DOHH2 (cell line): ENCODE data around the gene NXPH3.

ENCODE experiments used
- H3F3A ChIP-seq: fragments of 200-600 bp; sonication (generic), shearing (Covaris generic); 2 replicates; pipeline ENCODE4 v1.6.0; 2016; ENCODE audit warnings: antibody characterized with exemption, mild to moderate bottlenecking; ENCODE audit not compliant: control insufficient read depth, insufficient read depth
- H3K27ac ChIP-seq: fragments of 200-600 bp; sonication (generic); 2 replicates; pipeline ENCODE4 v1.5.1; 2014; ENCODE audit warnings: low read depth, mild to moderate bottlenecking, low read length, moderate library complexity
- H3K27me3 ChIP-seq: fragments of 200-600 bp; sonication (generic); 2 replicates; pipeline ENCODE4 v1.6.1; 2014; ENCODE audit warnings: mild to moderate bottlenecking, low read length, mixed read lengths; ENCODE audit not compliant: control insufficient read depth
- H3K36me3 ChIP-seq: fragments of 200-600 bp; sonication (generic); 2 replicates; pipeline ENCODE4 v1.6.1; 2014; ENCODE audit warnings: mild to moderate bottlenecking, low read length, moderate library complexity, mixed read lengths; ENCODE audit not compliant: control insufficient read depth
- H3K4me1 ChIP-seq: fragments of 200-600 bp; sonication (generic); 2 replicates; pipeline ENCODE4 v1.6.1; 2014; ENCODE audit warnings: mild to moderate bottlenecking, low read length, mixed read lengths; ENCODE audit not compliant: control insufficient read depth
- H3K4me2 ChIP-seq: fragments of 200-600 bp; sonication (generic); 2 replicates; pipeline ENCODE4 v1.6.0; 2014; ENCODE audit warnings: mild to moderate bottlenecking, low read length, moderate library complexity
- H3K4me3 ChIP-seq: fragments of 200-600 bp; sonication (generic); 2 replicates; pipeline ENCODE4 v1.5.1; 2014; ENCODE audit warnings: mild to moderate bottlenecking, low read length, mixed read lengths
- H3K79me2 ChIP-seq: fragments of 200-600 bp; sonication (generic); 2 replicates; pipeline ENCODE4 v1.6.1; 2014; ENCODE audit warnings: mild to moderate bottlenecking, low read length, mixed read lengths; ENCODE audit not compliant: control insufficient read depth
- H3K9me2 ChIP-seq: fragments of 200-600 bp; sonication (generic); replicated peaks from 2 replicates; pipeline ENCODE4 v1.6.1; 2014; ENCODE audit warnings: mild to moderate bottlenecking, low read length, mixed read lengths; ENCODE audit not compliant: control insufficient read depth
- H3K9me3 ChIP-seq: fragments of 200-600 bp; sonication (generic); 2 replicates; pipeline ENCODE4 v1.6.1; 2014; ENCODE audit warnings: antibody characterized with exemption, low read length, mixed read lengths; ENCODE audit not compliant: control insufficient read depth, insufficient read depth
- H4K20me1 ChIP-seq: fragments of 200-600 bp; sonication (generic); 2 replicates; pipeline ENCODE4 v1.6.0; 2014; ENCODE audit warnings: low read depth, mild to moderate bottlenecking, antibody characterized with exemption, low read length, moderate library complexity; ENCODE audit not compliant: control insufficient read depth, insufficient read depth
- EZH2phosphoT487 ChIP-seq: fragments of 200-600 bp; sonication (generic); IDR thresholded peaks from 2 replicates; pipeline ENCODE4 v1.6.1; 2017; ENCODE audit warnings: borderline replicate concordance, mild to moderate bottlenecking, antibody characterized with exemption, low read length, moderate library complexity, mixed read lengths
- TF ChIP-seq, protein P1 (sequence below): fragments of 200-600 bp; sonication (generic); IDR thresholded peaks from one replicate; pipeline ENCODE4 v1.5.1; 2014; ENCODE audit warnings: antibody characterized with exemption, mild to moderate bottlenecking, low read depth, low read length; ENCODE audit not compliant: poor library complexity, severe bottlenecking

NXPH3 gene

GRCh38 chr17:49579522-49579921 is 3.9 kb downstream of the NXPH3 start:
- TF ChIP-seq, protein P1, sequence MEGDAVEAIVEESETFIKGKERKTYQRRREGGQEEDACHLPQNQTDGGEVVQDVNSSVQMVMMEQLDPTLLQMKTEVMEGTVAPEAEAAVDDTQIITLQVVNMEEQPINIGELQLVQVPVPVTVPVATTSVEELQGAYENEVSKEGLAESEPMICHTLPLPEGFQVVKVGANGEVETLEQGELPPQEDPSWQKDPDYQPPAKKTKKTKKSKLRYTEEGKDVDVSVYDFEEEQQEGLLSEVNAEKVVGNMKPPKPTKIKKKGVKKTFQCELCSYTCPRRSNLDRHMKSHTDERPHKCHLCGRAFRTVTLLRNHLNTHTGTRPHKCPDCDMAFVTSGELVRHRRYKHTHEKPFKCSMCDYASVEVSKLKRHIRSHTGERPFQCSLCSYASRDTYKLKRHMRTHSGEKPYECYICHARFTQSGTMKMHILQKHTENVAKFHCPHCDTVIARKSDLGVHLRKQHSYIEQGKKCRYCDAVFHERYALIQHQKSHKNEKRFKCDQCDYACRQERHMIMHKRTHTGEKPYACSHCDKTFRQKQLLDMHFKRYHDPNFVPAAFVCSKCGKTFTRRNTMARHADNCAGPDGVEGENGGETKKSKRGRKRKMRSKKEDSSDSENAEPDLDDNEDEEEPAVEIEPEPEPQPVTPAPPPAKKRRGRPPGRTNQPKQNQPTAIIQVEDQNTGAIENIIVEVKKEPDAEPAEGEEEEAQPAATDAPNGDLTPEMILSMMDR = no peak
- no peak for TF ChIP-seq EZH2phosphoT487
- Histone ChIP-seq H3K27ac (no peak overlapping the region), H3F3A (no peaks in the 10 kb centered on the region), H3K9me3 (no peaks in the 10 kb centered on the region), H3K36me3 (no peaks in the 10 kb centered on the region), H4K20me1 (no peaks in the 10 kb centered on the region), H3K9me2 (no peaks in the 10 kb centered on the region), H3K4me3 (no peak overlapping the region), H3K4me2 (no peak overlapping the region), H3K4me1 (no peaks in the 10 kb centered on the region), H3K27me3 (peaks cover 35% of the 10 kb centered on the region), H3K79me2 (no peaks in the 10 kb centered on the region)

GRCh38 chr17:49580055-49580721 is 4.5 kb downstream of the NXPH3 start:
- Histone ChIP-seq H3K27me3 (peaks cover 29% of the 10 kb centered on the region), H3K4me2 (no peak overlapping the region), H3F3A (no peaks in the 10 kb centered on the region), H3K79me2 (no peaks in the 10 kb centered on the region), H3K9me3 (no peaks in the 10 kb centered on the region), H3K9me2 (no peaks in the 10 kb centered on the region), H4K20me1 (no peaks in the 10 kb centered on the region), H3K4me1 (no peaks in the 10 kb centered on the region), H3K27ac (no peak overlapping the region), H3K36me3 (no peaks in the 10 kb centered on the region), H3K4me3 (no peak overlapping the region)
- TF ChIP-seq EZH2phosphoT487 = no peak

- TF ChIP-seq, protein P1 = no peak
- no peak for TF ChIP-seq EZH2phosphoT487
- H3K27me3 ChIP-seq = peaks cover 22% of the 10 kb centered on the region
- H3K79me2 ChIP-seq = no peaks in the 10 kb centered on the region
- H3K27ac ChIP-seq = no peak overlapping the region
- no peak overlapping the region for H3K4me2 ChIP-seq
- H3K36me3 ChIP-seq = no peaks in the 10 kb centered on the region
- H3K4me1 ChIP-seq = no peaks in the 10 kb centered on the region
- H3F3A ChIP-seq = no peaks in the 10 kb centered on the region
- no peaks in the 10 kb centered on the region for H3K9me2 ChIP-seq
- no peaks in the 10 kb centered on the region for H4K20me1 ChIP-seq
- no peaks in the 10 kb centered on the region for H3K9me3 ChIP-seq
- H3K4me3 ChIP-seq = no peak overlapping the region
These were observed 5.4 kb downstream of the NXPH3 start for GRCh38 chr17:49580981-49581647.

DNA sequence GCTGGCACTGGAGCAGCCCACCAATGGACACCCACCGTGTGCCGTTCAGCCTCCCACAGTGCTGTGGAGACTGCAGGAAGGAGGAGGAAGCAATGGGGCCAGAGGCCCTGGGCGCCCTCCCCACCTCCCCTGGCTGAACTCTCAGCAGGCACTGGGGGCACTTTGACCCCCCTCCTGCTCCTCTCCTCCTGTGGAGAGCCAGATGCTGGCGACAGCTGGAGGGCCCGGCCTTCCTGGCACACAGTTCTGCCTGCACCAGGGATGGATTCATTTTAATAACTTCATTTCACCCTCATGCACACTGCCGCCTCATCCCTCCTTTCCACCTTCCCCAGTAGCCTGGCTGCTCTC is 6.0 kb downstream of the NXPH3 start:
- Histone ChIP-seq H4K20me1 (no peaks in the 10 kb centered on the region), H3K4me3 (no peak overlapping the region), H3K27ac (no peak overlapping the region), H3K9me2 (no peaks in the 10 kb centered on the region), H3K79me2 (no peaks in the 10 kb centered on the region), H3K36me3 (no peaks in the 10 kb centered on the region), H3F3A (no peaks in the 10 kb centered on the region), H3K9me3 (no peaks in the 10 kb centered on the region), H3K4me2 (no peak overlapping the region), H3K27me3 (peaks cover 17% of the 10 kb centered on the region), H3K4me1 (no peaks in the 10 kb centered on the region)
- TF ChIP-seq EZH2phosphoT487 = no peak
- TF ChIP-seq, protein P1 = no peak
